Measurements from ENCODE around the gene ARID3A. TPM values are rescaled to one million over a fixed set of nuclear protein-coding genes. Genes with fewer than 3 reads are reported as not detected.
A peak's percentile ranks its signal among the peaks of the same experiment; 100 is the strongest.

Gene ARID3A
- total and polyA plus RNA-seq, 2 of the 13 experiments (the other 11 are each of a cell fraction or from before 2014, with no cell fraction given) = 71.3 to 77.9 TPM

- no peak for TF ChIP-seq ZNF280D (CRISPR knock-in tag; IDR thresholded peaks at IDR 0.05)
- peak; percentile 75; the same call in 1 of the 2 replicates for TF ChIP-seq ZMYM2 (CRISPR knock-in tag; IDR thresholded peaks at IDR 0.05)
- TF ChIP-seq RFX3 (CRISPR knock-in tag; IDR thresholded peaks at IDR 0.05) = no peak
- TF ChIP-seq ZNF253 (CRISPR knock-in tag; IDR thresholded peaks at IDR 0.05; ENCODE audit: borderline replicate concordance) = 0 out of 2 replicates have a peak, but pooled peaks have one; percentile 44
- peak; percentile 45; the same call in 1 of the 2 replicates for TF ChIP-seq ZNF770 (CRISPR knock-in tag; IDR thresholded peaks at IDR 0.05)
- 0 out of 2 replicates have a peak, but pooled peaks have one; percentile 52 for TF ChIP-seq ZNF569 (CRISPR knock-in tag; IDR thresholded peaks at IDR 0.05; ENCODE audit: borderline replicate concordance)
- TF ChIP-seq MAF1 (CRISPR knock-in tag; IDR thresholded peaks at IDR 0.05; ENCODE audit: borderline replicate concordance) = no peak
- TF ChIP-seq NFE2L2 (IDR thresholded peaks at IDR 0.05; ENCODE audit: low read length) = no peak
- TF ChIP-seq EZH2 (conservative IDR thresholded peaks at IDR 0.05; ENCODE audit: low read depth, low read length) = no peak
- TF ChIP-seq ZNF143 (CRISPR knock-in tag; IDR thresholded peaks at IDR 0.05) = no peak
- no peak for TF ChIP-seq SNRNP70 (IDR thresholded peaks at IDR 0.05; ENCODE audit: low read depth, low read length)
- TF ChIP-seq ZFY (CRISPR knock-in tag; IDR thresholded peaks at IDR 0.05) = peak; percentile 39; the same call in 1 of the 2 replicates
- TF ChIP-seq ZNF142 (CRISPR knock-in tag; IDR thresholded peaks at IDR 0.05) = no peak
- no peak for TF ChIP-seq HNF4G (IDR thresholded peaks at IDR 0.05; ENCODE audit: borderline replicate concordance, low read depth, low read length)
- no peak for TF ChIP-seq HNF4G (CRISPR knock-in tag; IDR thresholded peaks at IDR 0.05; ENCODE audit: borderline replicate concordance, low read depth)
- TF ChIP-seq KDM5B (CRISPR knock-in tag; IDR thresholded peaks at IDR 0.05; ENCODE audit: borderline replicate concordance) = peak; percentile 83; the same call in 1 of the 2 replicates
- TF ChIP-seq ZNF703 (CRISPR knock-in tag; IDR thresholded peaks at IDR 0.05; ENCODE audit: borderline replicate concordance) = no peak
- TF ChIP-seq NFE2L1 (CRISPR knock-in tag; IDR thresholded peaks at IDR 0.05; ENCODE audit: borderline replicate concordance) = no peak
- no peak for TF ChIP-seq ZKSCAN1 (IDR thresholded peaks at IDR 0.05; ENCODE audit: low read length)
Observed at GRCh38 chr19:925087-925525, 729 bp upstream of the ARID3A start (continued).

Measured in HepG2 (cell line).